ENCODE results near the gene CDKN1A.
"Not testable (repeated sequence)": the region's sequence is repeated elsewhere in the genome, so short reads cannot be mapped to it uniquely, and the experiment has no call there.

- TF ChIP-seq, protein P1, sequence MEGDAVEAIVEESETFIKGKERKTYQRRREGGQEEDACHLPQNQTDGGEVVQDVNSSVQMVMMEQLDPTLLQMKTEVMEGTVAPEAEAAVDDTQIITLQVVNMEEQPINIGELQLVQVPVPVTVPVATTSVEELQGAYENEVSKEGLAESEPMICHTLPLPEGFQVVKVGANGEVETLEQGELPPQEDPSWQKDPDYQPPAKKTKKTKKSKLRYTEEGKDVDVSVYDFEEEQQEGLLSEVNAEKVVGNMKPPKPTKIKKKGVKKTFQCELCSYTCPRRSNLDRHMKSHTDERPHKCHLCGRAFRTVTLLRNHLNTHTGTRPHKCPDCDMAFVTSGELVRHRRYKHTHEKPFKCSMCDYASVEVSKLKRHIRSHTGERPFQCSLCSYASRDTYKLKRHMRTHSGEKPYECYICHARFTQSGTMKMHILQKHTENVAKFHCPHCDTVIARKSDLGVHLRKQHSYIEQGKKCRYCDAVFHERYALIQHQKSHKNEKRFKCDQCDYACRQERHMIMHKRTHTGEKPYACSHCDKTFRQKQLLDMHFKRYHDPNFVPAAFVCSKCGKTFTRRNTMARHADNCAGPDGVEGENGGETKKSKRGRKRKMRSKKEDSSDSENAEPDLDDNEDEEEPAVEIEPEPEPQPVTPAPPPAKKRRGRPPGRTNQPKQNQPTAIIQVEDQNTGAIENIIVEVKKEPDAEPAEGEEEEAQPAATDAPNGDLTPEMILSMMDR (IDR thresholded peaks at IDR 0.05; ENCODE audit: low read length): not testable (repeated sequence)
- not testable (repeated sequence) for TF ChIP-seq EZH2 (optimal IDR thresholded peaks at IDR 0.05; ENCODE audit: low read depth, low read length)
Observed at GRCh38 chr6:36723992-36724391, 45.5 kb downstream of the CDKN1A start.

All from MM.1S (cell line).